ENCODE measurements around the gene APOBEC3B.
"Not testable (repeated sequence)": the region's sequence is repeated elsewhere in the genome, so short reads cannot be mapped to it uniquely, and the experiment has no call there.

Gene APOBEC3B

GRCh38 chr22:38959590-38959989 is 22.6 kb upstream of the APOBEC3B start:
- Histone ChIP-seq H3K4me1 (ENCODE audit: control insufficient read depth, low read depth, low read length) (no peaks in the 10 kb centered on the region), H3K27me3 (ENCODE audit: control insufficient read depth, insufficient read depth, low read length) (no peaks in the 10 kb centered on the region), H3K27ac (ENCODE audit: low read length) (no peak overlapping the region), H3K9me3 (ENCODE audit: control insufficient read depth, low read depth, low read length) (no peaks in the 10 kb centered on the region), H3K4me3 (ENCODE audit: low read length) (no peak overlapping the region), H3K36me3 (ENCODE audit: control insufficient read depth, low read depth, low read length) (no peaks in the 10 kb centered on the region), H3K9ac (ENCODE audit: low read length) (no peak overlapping the region)

DNA sequence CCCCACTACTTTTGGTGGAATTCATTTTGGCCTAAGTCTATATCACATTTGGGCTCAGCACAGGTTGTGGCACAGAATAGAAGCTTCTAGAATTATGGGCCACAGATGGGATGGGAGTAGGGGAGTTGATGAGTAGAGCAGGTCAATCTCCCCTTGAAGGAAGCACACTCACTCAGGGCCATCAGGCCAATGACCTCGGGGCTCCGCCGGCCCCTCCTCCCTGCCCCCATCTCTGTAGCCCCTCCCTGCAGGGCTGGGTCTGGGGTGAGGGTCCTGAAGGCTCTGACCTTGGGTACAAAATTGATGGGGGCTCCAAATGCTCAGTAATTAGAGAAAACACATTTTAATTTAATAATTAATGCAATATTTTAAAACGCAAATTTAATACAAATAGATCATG is 21.5 kb upstream of the APOBEC3B start:
- not testable (repeated sequence) for H3K4me3 ChIP-seq (ENCODE audit: low read length); H3K9me3 ChIP-seq (ENCODE audit: control insufficient read depth, low read depth, low read length); H3K36me3 ChIP-seq (ENCODE audit: control insufficient read depth, low read depth, low read length); H3K27ac ChIP-seq (ENCODE audit: low read length); H3K9ac ChIP-seq (ENCODE audit: low read length); H3K4me1 ChIP-seq (ENCODE audit: control insufficient read depth, low read depth, low read length); H3K27me3 ChIP-seq (ENCODE audit: control insufficient read depth, insufficient read depth, low read length)

DNA sequence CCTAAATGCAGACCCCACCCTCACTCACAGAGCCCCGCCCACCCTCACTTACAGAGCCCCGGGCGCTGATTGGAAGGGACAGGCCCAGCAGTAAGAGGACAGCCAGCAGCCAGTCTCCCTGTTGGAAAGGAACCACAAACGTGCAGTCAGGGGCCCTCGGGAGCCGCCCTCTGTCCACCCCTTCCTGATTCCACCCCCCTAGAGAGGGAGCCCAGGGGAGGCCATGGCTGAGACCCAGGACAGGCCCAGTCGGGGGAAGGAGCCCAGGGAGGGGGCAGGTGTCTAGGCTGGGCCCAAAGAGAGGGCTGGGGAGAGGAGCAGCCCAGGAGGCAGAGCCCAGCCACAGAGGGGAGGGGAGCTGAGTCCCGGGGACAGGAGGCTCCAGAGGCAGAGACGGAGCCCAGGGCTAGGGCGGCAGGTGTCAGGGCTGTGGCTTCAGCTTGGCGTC is 18.8 kb upstream of the APOBEC3B start:
- not testable (repeated sequence) for H3K9ac ChIP-seq (ENCODE audit: low read length); H3K27me3 ChIP-seq (ENCODE audit: control insufficient read depth, insufficient read depth, low read length); H3K27ac ChIP-seq (ENCODE audit: low read length); H3K36me3 ChIP-seq (ENCODE audit: control insufficient read depth, low read depth, low read length); H3K4me1 ChIP-seq (ENCODE audit: control insufficient read depth, low read depth, low read length); H3K9me3 ChIP-seq (ENCODE audit: control insufficient read depth, low read depth, low read length); H3K4me3 ChIP-seq (ENCODE audit: low read length)

- no peaks in the 10 kb centered on the region for H3K27me3 ChIP-seq (ENCODE audit: control insufficient read depth, insufficient read depth, low read length)
- H3K27ac ChIP-seq (ENCODE audit: low read length): no peak overlapping the region
- H3K4me3 ChIP-seq (ENCODE audit: low read length): no peak overlapping the region
- H3K36me3 ChIP-seq (ENCODE audit: control insufficient read depth, low read depth, low read length): no peaks in the 10 kb centered on the region
- no peak overlapping the region for H3K9ac ChIP-seq (ENCODE audit: low read length)
- no peaks in the 10 kb centered on the region for H3K9me3 ChIP-seq (ENCODE audit: control insufficient read depth, low read depth, low read length)
- H3K4me1 ChIP-seq (ENCODE audit: control insufficient read depth, low read depth, low read length): peaks cover 8% of the 10 kb centered on the region
Measured at GRCh38 chr22:38963872-38964271, 18.3 kb upstream of the APOBEC3B start.

GRCh38 chr22:38964306-38964705 is 17.8 kb upstream of the APOBEC3B start:
- no peaks in the 10 kb centered on the region for H3K9me3 ChIP-seq (ENCODE audit: control insufficient read depth, low read depth, low read length)
- no peaks in the 10 kb centered on the region for H3K36me3 ChIP-seq (ENCODE audit: control insufficient read depth, low read depth, low read length)
- H3K4me3 ChIP-seq (ENCODE audit: low read length): no peak overlapping the region
- no peaks in the 10 kb centered on the region for H3K27me3 ChIP-seq (ENCODE audit: control insufficient read depth, insufficient read depth, low read length)
- no peak overlapping the region for H3K27ac ChIP-seq (ENCODE audit: low read length)
- no peak overlapping the region for H3K9ac ChIP-seq (ENCODE audit: low read length)
- peaks cover 8% of the 10 kb centered on the region for H3K4me1 ChIP-seq (ENCODE audit: control insufficient read depth, low read depth, low read length)

DNA sequence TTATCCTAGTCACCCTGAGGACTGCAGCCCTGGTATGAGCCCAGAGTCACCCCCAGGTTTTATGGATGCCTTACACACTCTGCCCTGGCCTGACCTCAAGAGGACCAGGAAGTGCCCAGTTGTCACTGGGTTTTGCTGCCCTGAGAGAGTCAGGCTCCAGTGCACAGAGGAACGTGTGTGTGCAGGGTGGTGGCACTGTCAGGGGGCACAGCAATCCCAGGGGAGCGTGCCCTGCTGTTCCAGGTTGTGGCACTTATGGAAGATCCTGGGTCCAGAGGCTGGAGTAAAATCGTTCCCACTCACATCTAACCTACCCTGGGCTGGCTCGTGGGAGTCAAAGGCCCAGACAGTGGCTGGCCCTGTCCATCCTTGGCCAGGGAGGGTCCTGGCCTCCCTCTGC is 17.2 kb upstream of the APOBEC3B start:
- Histone ChIP-seq H3K36me3 (ENCODE audit: control insufficient read depth, low read depth, low read length) (no peaks in the 10 kb centered on the region), H3K4me1 (ENCODE audit: control insufficient read depth, low read depth, low read length) (peaks cover 8% of the 10 kb centered on the region), H3K4me3 (ENCODE audit: low read length) (no peak overlapping the region), H3K27me3 (ENCODE audit: control insufficient read depth, insufficient read depth, low read length) (no peaks in the 10 kb centered on the region), H3K27ac (ENCODE audit: low read length) (no peak overlapping the region), H3K9me3 (ENCODE audit: control insufficient read depth, low read depth, low read length) (no peaks in the 10 kb centered on the region), H3K9ac (ENCODE audit: low read length) (no peak overlapping the region)

DNA sequence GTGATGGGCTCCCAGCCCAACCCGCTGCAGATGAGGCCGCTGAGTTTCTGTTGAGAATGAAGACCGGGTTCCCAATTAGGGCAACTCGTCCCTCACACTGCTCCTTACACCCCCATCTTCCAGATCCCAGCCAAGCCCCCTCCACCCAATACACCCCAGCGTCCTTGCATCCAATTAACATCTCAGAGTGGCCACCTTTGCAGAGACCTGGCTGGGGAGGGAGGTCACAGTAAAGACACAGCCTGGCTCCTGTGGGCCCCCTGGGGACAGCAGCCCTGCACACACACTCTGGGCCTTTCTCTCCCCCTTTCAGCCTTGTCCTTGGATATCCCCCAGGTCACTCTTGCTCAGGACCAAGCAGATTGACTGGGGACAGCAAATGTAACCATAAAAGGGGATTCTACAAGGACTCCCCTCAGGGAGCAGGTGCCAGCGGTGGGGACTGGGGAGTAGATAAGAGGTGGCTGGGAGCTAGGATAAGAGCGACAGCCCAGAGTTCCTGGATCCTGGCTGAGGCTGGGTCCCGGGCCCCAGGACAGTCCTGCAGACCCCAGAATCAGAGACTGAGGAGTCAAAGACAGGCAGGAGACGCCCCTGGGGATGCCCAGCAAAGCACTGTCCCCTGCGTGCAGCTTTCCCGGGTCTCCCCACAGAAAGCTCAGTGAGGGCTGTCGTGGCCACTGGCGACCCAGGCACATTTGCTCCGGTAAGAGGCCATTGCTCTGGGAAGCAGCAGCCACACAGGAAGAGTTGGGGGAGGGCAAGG is 16.4 kb upstream of the APOBEC3B start:
- Histone ChIP-seq H3K27ac (ENCODE audit: low read length) (no peak overlapping the region), H3K9me3 (ENCODE audit: control insufficient read depth, low read depth, low read length) (no peaks in the 10 kb centered on the region), H3K4me3 (ENCODE audit: low read length) (no peak overlapping the region), H3K9ac (ENCODE audit: low read length) (no peak overlapping the region), H3K4me1 (ENCODE audit: control insufficient read depth, low read depth, low read length) (peaks cover 8% of the 10 kb centered on the region), H3K27me3 (ENCODE audit: control insufficient read depth, insufficient read depth, low read length) (no peaks in the 10 kb centered on the region), H3K36me3 (ENCODE audit: control insufficient read depth, low read depth, low read length) (no peaks in the 10 kb centered on the region)

DNA sequence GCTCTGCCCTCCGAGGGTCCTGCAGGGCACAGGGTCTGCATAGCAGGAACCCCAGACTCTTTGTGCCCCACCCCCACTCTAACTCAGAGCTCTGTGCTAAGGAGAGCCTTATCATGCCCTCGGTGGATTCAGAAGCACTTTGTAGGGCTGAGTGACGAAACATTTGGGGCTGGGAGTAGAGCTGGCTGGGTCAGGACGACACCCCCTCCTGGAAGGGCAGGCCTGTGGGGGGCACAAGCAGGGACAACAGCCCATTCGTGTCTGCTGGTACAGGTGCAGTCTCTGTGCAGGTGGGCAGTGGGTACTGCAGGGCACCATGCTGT is 15.8 kb upstream of the APOBEC3B start:
- Histone ChIP-seq H3K9ac (ENCODE audit: low read length) (no peak overlapping the region), H3K9me3 (ENCODE audit: control insufficient read depth, low read depth, low read length) (no peaks in the 10 kb centered on the region), H3K36me3 (ENCODE audit: control insufficient read depth, low read depth, low read length) (no peaks in the 10 kb centered on the region), H3K4me3 (ENCODE audit: low read length) (no peak overlapping the region), H3K4me1 (ENCODE audit: control insufficient read depth, low read depth, low read length) (peaks cover 8% of the 10 kb centered on the region), H3K27ac (ENCODE audit: low read length) (no peak overlapping the region), H3K27me3 (ENCODE audit: control insufficient read depth, insufficient read depth, low read length) (no peaks in the 10 kb centered on the region)

DNA sequence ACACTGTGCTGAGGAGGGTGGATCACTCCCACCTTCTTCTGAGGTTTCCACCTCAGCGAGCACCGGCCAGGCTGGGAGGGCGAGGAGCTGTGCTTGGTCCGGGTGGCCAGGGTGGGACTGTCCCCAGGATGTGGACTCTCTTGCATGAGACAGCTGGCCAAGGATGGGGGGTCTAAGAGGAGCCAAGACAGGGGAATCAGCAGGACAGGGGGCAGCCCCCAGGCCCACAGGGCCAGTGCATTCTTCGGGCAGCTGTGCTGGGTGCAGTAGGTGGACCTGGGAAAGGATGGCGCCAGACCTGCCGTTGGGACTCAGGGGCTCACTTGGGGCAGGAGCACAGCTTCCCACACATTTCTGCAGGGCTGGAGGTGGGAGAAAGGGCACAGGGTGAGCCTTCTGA is 15.2 kb upstream of the APOBEC3B start:
- peaks cover 8% of the 10 kb centered on the region for H3K4me1 ChIP-seq (ENCODE audit: control insufficient read depth, low read depth, low read length)
- H3K9ac ChIP-seq (ENCODE audit: low read length): no peak overlapping the region
- no peaks in the 10 kb centered on the region for H3K9me3 ChIP-seq (ENCODE audit: control insufficient read depth, low read depth, low read length)
- no peak overlapping the region for H3K4me3 ChIP-seq (ENCODE audit: low read length)
- no peaks in the 10 kb centered on the region for H3K36me3 ChIP-seq (ENCODE audit: control insufficient read depth, low read depth, low read length)
- H3K27ac ChIP-seq (ENCODE audit: low read length): no peak overlapping the region
- no peaks in the 10 kb centered on the region for H3K27me3 ChIP-seq (ENCODE audit: control insufficient read depth, insufficient read depth, low read length)

DNA sequence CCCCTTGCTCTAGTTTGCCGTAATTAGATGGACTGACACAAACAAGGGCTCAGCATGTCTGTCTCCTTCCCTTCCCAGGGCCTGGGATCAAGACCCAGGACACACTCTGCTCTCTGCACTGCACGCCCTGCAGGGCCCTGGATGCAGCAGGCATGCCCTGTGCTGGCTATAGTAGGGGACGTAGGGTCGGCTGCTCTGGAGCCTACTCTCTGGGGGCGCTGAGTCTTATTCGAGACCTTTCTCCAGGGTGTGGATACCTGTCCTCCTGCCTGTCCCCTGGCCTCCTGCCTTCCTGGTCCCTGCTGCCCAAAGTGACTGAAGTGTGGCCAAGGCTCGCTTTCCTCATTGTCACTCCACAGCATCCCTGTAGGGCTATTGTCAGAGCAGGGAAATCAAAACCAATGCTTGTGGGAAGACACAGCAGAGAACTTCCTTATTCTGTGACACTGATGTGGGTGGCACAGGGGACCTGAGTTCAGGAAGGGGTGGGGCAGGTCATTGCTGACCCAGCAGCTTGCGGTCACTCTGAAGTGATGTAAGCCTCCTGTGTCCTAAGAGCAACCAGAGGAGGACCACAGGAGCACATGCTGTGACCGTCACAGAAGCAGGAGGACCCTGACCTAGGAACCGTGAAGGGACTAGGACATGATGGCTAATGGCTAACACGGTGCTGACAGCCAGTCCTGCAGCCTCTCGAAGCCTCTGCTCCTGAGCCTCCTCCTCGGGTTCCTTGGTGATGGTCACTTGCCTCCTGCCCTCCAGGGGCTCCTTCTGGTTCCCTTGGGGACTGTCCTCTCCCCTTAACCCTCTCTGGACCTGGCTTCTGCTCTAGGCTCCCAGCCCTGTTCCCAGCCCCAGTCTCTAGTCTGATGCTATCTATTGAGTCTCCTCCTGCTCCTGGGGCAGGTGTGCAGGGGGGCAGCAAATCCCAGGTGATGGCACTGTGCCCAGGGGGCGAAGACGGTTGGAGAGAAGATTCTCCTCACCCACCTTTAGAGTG is 14.4 kb upstream of the APOBEC3B start:
- Histone ChIP-seq H3K4me1 (ENCODE audit: control insufficient read depth, low read depth, low read length) (peaks cover 8% of the 10 kb centered on the region), H3K9ac (ENCODE audit: low read length) (no peak overlapping the region), H3K27ac (ENCODE audit: low read length) (no peak overlapping the region), H3K4me3 (ENCODE audit: low read length) (no peak overlapping the region), H3K27me3 (ENCODE audit: control insufficient read depth, insufficient read depth, low read length) (no peaks in the 10 kb centered on the region), H3K9me3 (ENCODE audit: control insufficient read depth, low read depth, low read length) (no peaks in the 10 kb centered on the region), H3K36me3 (ENCODE audit: control insufficient read depth, low read depth, low read length) (no peaks in the 10 kb centered on the region)

GRCh38 chr22:38968801-38969200 is 13.3 kb upstream of the APOBEC3B start:
- Histone ChIP-seq H3K4me3 (ENCODE audit: low read length) (no peak overlapping the region), H3K36me3 (ENCODE audit: control insufficient read depth, low read depth, low read length) (no peaks in the 10 kb centered on the region), H3K9me3 (ENCODE audit: control insufficient read depth, low read depth, low read length) (no peaks in the 10 kb centered on the region), H3K27ac (ENCODE audit: low read length) (no peak overlapping the region), H3K9ac (ENCODE audit: low read length) (no peak overlapping the region), H3K4me1 (ENCODE audit: control insufficient read depth, low read depth, low read length) (peaks cover 8% of the 10 kb centered on the region), H3K27me3 (ENCODE audit: control insufficient read depth, insufficient read depth, low read length) (no peaks in the 10 kb centered on the region)

Measured in iPS-18a (cell line).